GM12873 (cell line): ENCODE data around the gene UCHL1.

Source experiments
- TF ChIP-seq, protein P1 (sequence below): IDR thresholded peaks from 2 replicates; pipeline ENCODE4 v1.5.1; 2012; ENCODE audit warnings: low read depth, mild to moderate bottlenecking, moderate library complexity, low read length, control low read depth; ENCODE audit not compliant: insufficient read depth; ENCODE audit errors: missing control alignments

The UCHL1 gene

DNA sequence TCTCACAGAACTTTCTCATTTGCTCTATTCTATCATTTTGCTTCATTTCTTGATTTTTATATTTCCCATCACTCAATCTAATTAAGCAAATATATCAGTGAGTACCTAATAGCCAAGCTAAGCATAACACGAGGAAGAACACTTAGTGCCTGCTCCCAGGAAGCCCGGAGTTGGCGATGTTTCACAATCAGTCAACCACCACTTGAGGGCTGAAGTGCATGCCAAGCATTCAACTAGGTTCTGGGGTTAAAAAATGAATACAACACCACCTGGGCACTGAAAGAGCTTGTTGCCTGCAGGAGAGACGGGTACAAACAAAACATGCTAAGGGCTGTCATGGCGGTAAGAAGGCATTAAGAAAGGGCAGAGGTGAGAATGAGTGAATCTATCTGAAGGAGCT is 47.5 kb downstream of the UCHL1 start:
- TF ChIP-seq, protein P1, sequence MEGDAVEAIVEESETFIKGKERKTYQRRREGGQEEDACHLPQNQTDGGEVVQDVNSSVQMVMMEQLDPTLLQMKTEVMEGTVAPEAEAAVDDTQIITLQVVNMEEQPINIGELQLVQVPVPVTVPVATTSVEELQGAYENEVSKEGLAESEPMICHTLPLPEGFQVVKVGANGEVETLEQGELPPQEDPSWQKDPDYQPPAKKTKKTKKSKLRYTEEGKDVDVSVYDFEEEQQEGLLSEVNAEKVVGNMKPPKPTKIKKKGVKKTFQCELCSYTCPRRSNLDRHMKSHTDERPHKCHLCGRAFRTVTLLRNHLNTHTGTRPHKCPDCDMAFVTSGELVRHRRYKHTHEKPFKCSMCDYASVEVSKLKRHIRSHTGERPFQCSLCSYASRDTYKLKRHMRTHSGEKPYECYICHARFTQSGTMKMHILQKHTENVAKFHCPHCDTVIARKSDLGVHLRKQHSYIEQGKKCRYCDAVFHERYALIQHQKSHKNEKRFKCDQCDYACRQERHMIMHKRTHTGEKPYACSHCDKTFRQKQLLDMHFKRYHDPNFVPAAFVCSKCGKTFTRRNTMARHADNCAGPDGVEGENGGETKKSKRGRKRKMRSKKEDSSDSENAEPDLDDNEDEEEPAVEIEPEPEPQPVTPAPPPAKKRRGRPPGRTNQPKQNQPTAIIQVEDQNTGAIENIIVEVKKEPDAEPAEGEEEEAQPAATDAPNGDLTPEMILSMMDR = no peak

DNA sequence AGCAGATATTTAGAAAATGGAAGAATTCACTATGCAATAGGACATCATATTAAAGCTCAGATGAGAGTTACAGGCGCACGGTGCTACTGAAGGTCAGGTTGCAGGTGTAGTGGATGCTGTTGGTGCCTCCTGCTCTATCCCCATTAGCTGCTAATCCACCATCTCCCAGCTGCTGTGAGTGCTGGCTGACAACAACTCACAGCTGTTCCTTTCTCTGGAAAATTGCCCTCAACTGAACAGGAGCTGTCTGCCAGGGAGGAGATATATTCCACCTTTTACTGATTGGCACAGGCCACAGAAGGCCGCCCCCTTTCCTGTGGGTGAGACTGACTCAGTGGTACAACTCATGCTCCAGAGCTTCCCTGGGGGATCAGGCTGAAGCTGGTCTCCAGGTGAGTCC is 48.7 kb downstream of the UCHL1 start:
- TF ChIP-seq, protein P1 = no peak

DNA sequence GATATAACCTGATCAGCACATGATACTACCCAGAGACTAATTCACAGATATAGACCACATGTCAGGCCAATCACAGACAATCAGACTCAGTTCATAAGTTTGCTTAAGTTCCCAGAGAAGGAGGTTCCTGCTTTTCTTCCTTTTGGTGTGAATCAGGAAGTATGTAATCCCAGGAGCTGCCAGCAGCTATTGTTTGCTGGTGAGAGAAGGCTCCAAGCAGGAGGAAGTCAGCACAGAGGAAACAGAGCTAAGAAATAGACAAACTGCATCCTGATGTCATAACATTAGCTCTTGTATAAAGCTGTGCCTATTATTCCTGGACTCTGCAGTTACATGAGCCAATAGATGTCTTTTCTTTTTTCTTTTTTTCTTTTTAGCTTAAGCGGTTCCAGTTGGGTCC is 50.9 kb downstream of the UCHL1 start:
- TF ChIP-seq, protein P1 = no peak

DNA sequence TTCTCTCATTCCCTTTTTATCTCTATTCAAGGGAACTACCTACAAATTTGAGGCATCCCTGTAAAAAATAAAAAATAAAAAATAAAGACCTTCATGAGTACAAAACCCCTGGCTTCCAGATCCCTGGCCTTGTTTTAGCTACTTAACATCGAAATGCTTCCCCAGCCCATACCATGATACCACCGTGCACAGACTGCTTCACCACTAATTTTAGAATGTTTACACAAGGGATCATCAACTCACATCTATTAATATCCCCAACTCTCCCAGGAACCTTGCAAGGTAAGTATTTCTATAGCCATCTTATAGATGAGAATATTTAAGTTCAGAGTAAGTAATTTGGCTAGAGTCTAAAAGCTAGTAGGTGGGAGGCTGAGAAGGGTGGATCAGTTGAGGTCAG is 51.7 kb downstream of the UCHL1 start:
- TF ChIP-seq, protein P1 = no peak

DNA sequence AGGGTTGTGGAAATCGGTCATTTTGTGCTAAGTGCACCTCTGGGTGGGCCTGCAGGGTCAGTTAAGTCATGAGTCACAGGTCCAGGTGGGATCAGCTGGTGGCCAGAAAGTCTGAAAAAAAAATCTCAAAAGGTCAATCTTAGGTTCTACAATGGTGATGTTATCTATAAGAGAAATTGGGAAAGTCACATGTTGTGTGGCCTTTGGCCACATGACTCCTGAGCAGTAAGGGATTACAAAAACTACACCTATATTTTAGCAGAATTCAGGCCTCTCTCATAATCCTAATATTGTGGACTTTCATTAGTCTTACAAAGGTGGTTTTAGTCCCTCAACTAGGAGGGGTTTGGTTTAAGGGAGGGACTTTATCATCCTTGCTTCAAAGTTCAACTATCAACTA is 59.1 kb downstream of the UCHL1 start:
- TF ChIP-seq, protein P1 = no peak
